ENCODE results near the gene DOC2B.

DNA sequence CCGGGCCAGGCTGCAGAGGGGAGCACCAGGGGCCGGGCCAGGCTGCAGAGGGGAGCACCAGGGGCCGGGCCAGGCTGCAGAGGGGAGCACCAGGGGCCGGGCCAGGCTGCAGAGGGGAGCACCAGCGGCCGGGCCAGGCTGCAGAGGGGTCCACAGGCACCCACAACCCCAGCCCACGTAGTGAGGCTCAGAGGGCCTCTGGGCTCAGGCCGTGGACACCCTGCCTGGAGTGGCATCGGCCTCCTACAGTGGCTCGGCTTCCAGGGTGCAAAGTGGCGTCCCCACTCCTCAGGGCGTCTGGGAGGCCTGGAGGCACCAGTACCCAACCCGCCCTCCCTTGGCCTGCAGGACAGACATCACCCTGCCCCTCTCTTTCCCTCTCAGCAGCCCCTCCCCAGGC, 9.6 kb downstream of the DOC2B start:
- TF ChIP-seq, protein P1, sequence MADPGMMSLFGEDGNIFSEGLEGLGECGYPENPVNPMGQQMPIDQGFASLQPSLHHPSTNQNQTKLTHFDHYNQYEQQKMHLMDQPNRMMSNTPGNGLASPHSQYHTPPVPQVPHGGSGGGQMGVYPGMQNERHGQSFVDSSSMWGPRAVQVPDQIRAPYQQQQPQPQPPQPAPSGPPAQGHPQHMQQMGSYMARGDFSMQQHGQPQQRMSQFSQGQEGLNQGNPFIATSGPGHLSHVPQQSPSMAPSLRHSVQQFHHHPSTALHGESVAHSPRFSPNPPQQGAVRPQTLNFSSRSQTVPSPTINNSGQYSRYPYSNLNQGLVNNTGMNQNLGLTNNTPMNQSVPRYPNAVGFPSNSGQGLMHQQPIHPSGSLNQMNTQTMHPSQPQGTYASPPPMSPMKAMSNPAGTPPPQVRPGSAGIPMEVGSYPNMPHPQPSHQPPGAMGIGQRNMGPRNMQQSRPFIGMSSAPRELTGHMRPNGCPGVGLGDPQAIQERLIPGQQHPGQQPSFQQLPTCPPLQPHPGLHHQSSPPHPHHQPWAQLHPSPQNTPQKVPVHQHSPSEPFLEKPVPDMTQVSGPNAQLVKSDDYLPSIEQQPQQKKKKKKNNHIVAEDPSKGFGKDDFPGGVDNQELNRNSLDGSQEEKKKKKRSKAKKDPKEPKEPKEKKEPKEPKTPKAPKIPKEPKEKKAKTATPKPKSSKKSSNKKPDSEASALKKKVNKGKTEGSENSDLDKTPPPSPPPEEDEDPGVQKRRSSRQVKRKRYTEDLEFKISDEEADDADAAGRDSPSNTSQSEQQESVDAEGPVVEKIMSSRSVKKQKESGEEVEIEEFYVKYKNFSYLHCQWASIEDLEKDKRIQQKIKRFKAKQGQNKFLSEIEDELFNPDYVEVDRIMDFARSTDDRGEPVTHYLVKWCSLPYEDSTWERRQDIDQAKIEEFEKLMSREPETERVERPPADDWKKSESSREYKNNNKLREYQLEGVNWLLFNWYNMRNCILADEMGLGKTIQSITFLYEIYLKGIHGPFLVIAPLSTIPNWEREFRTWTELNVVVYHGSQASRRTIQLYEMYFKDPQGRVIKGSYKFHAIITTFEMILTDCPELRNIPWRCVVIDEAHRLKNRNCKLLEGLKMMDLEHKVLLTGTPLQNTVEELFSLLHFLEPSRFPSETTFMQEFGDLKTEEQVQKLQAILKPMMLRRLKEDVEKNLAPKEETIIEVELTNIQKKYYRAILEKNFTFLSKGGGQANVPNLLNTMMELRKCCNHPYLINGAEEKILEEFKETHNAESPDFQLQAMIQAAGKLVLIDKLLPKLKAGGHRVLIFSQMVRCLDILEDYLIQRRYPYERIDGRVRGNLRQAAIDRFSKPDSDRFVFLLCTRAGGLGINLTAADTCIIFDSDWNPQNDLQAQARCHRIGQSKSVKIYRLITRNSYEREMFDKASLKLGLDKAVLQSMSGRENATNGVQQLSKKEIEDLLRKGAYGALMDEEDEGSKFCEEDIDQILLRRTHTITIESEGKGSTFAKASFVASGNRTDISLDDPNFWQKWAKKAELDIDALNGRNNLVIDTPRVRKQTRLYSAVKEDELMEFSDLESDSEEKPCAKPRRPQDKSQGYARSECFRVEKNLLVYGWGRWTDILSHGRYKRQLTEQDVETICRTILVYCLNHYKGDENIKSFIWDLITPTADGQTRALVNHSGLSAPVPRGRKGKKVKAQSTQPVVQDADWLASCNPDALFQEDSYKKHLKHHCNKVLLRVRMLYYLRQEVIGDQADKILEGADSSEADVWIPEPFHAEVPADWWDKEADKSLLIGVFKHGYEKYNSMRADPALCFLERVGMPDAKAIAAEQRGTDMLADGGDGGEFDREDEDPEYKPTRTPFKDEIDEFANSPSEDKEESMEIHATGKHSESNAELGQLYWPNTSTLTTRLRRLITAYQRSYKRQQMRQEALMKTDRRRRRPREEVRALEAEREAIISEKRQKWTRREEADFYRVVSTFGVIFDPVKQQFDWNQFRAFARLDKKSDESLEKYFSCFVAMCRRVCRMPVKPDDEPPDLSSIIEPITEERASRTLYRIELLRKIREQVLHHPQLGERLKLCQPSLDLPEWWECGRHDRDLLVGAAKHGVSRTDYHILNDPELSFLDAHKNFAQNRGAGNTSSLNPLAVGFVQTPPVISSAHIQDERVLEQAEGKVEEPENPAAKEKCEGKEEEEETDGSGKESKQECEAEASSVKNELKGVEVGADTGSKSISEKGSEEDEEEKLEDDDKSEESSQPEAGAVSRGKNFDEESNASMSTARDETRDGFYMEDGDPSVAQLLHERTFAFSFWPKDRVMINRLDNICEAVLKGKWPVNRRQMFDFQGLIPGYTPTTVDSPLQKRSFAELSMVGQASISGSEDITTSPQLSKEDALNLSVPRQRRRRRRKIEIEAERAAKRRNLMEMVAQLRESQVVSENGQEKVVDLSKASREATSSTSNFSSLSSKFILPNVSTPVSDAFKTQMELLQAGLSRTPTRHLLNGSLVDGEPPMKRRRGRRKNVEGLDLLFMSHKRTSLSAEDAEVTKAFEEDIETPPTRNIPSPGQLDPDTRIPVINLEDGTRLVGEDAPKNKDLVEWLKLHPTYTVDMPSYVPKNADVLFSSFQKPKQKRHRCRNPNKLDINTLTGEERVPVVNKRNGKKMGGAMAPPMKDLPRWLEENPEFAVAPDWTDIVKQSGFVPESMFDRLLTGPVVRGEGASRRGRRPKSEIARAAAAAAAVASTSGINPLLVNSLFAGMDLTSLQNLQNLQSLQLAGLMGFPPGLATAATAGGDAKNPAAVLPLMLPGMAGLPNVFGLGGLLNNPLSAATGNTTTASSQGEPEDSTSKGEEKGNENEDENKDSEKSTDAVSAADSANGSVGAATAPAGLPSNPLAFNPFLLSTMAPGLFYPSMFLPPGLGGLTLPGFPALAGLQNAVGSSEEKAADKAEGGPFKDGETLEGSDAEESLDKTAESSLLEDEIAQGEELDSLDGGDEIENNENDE (IDR thresholded peaks at IDR 0.05; ENCODE audit: insufficient replicate concordance, low read length): no peak
- TF ChIP-seq CHD1 (IDR thresholded peaks at IDR 0.05; ENCODE audit: low read depth, low read length) (no peak), SP2 (IDR thresholded peaks at IDR 0.05; ENCODE audit: low read length) (no peak), MAFK (IDR thresholded peaks at IDR 0.05; ENCODE audit: low read depth, low read length) (no peak), CHD2 (IDR thresholded peaks at IDR 0.05; ENCODE audit: low read length) (no peak), POLR2AphosphoS5 (IDR thresholded peaks at IDR 0.05; ENCODE audit: low read depth, low read length) (no peak), EP300 (IDR thresholded peaks at IDR 0.05; ENCODE audit: borderline replicate concordance in 1 of 2, low read depth in 2 of 2, low read length in 2 of 2) (no peak), POLR2A (IDR thresholded peaks at IDR 0.05; ENCODE audit: control extremely low read depth in 1 of 2, low read depth in 2 of 2, low read length in 2 of 2) (no peak)
- TF ChIP-seq, protein P2, sequence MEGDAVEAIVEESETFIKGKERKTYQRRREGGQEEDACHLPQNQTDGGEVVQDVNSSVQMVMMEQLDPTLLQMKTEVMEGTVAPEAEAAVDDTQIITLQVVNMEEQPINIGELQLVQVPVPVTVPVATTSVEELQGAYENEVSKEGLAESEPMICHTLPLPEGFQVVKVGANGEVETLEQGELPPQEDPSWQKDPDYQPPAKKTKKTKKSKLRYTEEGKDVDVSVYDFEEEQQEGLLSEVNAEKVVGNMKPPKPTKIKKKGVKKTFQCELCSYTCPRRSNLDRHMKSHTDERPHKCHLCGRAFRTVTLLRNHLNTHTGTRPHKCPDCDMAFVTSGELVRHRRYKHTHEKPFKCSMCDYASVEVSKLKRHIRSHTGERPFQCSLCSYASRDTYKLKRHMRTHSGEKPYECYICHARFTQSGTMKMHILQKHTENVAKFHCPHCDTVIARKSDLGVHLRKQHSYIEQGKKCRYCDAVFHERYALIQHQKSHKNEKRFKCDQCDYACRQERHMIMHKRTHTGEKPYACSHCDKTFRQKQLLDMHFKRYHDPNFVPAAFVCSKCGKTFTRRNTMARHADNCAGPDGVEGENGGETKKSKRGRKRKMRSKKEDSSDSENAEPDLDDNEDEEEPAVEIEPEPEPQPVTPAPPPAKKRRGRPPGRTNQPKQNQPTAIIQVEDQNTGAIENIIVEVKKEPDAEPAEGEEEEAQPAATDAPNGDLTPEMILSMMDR (IDR thresholded peaks at IDR 0.05; ENCODE audit: control extremely low read depth in 1 of 3, insufficient read depth in 1 of 3, low read depth in 1 of 3, low read length in 3 of 3): no peak

Measured in H1 (cell line).